ENCODE results near the gene RIN3.

DNA sequence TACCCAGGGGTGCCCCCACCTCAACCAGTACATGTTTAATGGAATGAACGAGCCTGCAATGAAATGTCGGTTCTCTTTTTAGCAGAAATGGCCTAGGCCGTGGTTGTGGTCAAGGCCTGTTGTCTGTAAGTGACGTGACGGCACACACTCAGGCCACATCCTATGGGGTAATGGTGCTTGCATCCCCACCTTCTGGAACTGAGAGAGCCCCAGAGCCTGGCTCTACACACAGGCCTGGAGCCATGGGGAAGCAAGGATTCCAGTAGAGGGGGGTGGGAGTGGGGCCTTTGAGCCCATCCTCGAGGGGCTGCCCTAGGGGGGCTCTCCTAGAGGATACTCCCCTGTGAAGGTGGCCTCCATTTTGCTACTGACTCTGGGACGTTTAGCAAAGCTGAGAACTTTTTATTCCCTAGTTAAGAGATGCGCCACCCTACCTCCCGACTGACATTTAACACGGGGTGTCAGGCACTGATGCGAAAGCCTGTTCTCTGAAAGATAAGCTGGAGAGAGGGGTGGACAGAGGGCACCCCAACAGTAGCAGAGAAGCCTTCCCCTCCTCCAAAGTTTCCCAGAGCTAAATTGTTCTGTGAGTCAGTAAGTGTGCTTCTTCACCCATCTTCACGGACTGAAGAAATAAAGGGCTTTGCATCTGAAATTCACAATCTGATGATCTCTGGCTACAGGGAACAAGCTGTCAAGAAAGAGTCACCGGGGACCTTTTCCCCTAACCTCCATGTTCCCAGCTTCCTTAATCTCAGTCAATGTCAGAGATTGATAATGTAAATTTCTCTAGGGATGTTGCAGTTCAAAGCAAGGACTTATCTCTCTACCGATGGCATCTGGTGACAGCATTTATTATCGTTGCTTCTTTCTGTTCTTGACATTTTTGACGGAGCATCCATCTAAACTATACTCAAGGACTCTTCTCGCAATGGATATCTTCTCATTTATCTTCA is 6.8 kb downstream of the RIN3 start:
- TF ChIP-seq CTCF (conservative IDR thresholded peaks at IDR 0.05; ENCODE audit: low read depth, low read length) (no peak), EZH2 (IDR thresholded peaks at IDR 0.05; ENCODE audit: borderline replicate concordance, low read depth, low read length, poor library complexity, severe bottlenecking) (no peak)
